ENCODE data around the gene TENT4B. TPM values are rescaled to one million over a fixed set of nuclear protein-coding genes. Genes with fewer than 3 reads are reported as not detected.

Gene TENT4B
- polyA plus RNA-seq, 3 donors from 2014 or later, result 3.4 to 5.9 (median 5.7) TPM

GRCh38 chr16:50251375-50252081, 98.4 kb downstream of the TENT4B start:
- Mint-ChIP-seq H3K27ac (peak overlapping the region in 4 of 6 donors; percentile 19 to 84 (median 60)), H3K4me3 (peak overlapping the region in 3 of 5 donors; percentile 1 to 41 (median 24)), H3K4me1 (peaks cover 56 to 73% of the 10 kb centered on the region in 2 donors), H3K9me3 (no peaks in the 10 kb centered on the region), H3K27me3 (ENCODE audit: low read depth in 3 of 3) (peaks cover 0 to 5% (median 4%) of the 10 kb centered on the region in 3 donors), H3K36me3 (peaks cover 0 to 3% (median 0%) of the 10 kb centered on the region in 3 donors)
- DNase-seq, result no peak

- Mint-ChIP-seq H3K27ac (peak overlapping the region in 4 of 6 donors; percentile 9 to 87 (median 82)), H3K4me3 (peak overlapping the region in 2 of 5 donors; percentile 23 to 33), H3K4me1 (peaks cover 51 to 66% of the 10 kb centered on the region in 2 donors), H3K27me3 (ENCODE audit: low read depth in 3 of 3) (peaks cover 0 to 5% (median 2%) of the 10 kb centered on the region in 3 donors), H3K36me3 (peaks cover 0 to 3% (median 0%) of the 10 kb centered on the region in 3 donors), H3K9me3 (no peaks in the 10 kb centered on the region)
- no peak for DNase-seq
Measured at GRCh38 chr16:50252082-50252611, 99.0 kb downstream of the TENT4B start.

- Mint-ChIP-seq H3K9me3 (no peaks in the 10 kb centered on the region), H3K27me3 (ENCODE audit: low read depth in 3 of 3) (peaks cover 0 to 5% (median 2%) of the 10 kb centered on the region in 3 donors), H3K4me1 (peaks cover 45 to 58% of the 10 kb centered on the region in 2 donors), H3K4me3 (peak overlapping the region in 3 of 5 donors; percentile 33 to 64 (median 61)), H3K27ac (peak overlapping the region in 4 of 6 donors; percentile 56 to 84 (median 78)), H3K36me3 (peaks cover 0 to 3% (median 0%) of the 10 kb centered on the region in 3 donors)
- DNase-seq, result no peak
Measured at GRCh38 chr16:50252874-50253513, 99.9 kb downstream of the TENT4B start.

- H3K9me3 Mint-ChIP-seq, result no peaks in the 10 kb centered on the region
- H3K27ac Mint-ChIP-seq, result peak overlapping the region in 4 of 6 donors; percentile 56 to 84 (median 84)
- peak overlapping the region in 2 of 5 donors; percentile 41 to 61 for H3K4me3 Mint-ChIP-seq
- H3K27me3 Mint-ChIP-seq (ENCODE audit: low read depth in 3 of 3), result peaks cover 0 to 2% (median 1%) of the 10 kb centered on the region in 3 donors
- H3K4me1 Mint-ChIP-seq, result peaks cover 40 to 53% of the 10 kb centered on the region in 2 donors
- no peak for DNase-seq
- peaks cover 0 to 3% (median 0%) of the 10 kb centered on the region in 3 donors for H3K36me3 Mint-ChIP-seq
Measured at GRCh38 chr16:50253514-50253910, 100.4 kb downstream of the TENT4B start.

GRCh38 chr16:50254072-50254471, 101.0 kb downstream of the TENT4B start:
- Mint-ChIP-seq H3K4me1 (peaks cover 37 to 53% of the 10 kb centered on the region in 2 donors), H3K9me3 (no peaks in the 10 kb centered on the region), H3K36me3 (peaks cover 0 to 3% (median 0%) of the 10 kb centered on the region in 3 donors), H3K27ac (peak overlapping the region in 4 of 6 donors; percentile 66 to 84 (median 84)), H3K4me3 (peak overlapping the region in 3 of 5 donors; percentile 19 to 63 (median 54)), H3K27me3 (ENCODE audit: low read depth in 3 of 3) (peaks cover 0 to 2% (median 1%) of the 10 kb centered on the region in 3 donors)
- DNase-seq, result no peak

- Mint-ChIP-seq H3K4me3 (no peak overlapping the region), H3K36me3 (peaks cover 0 to 3% (median 3%) of the 10 kb centered on the region in 3 donors), H3K27me3 (ENCODE audit: low read depth in 3 of 3) (peaks cover 0 to 2% (median 1%) of the 10 kb centered on the region in 3 donors)
Measured at GRCh38 chr16:50255538-50255937, 102.4 kb downstream of the TENT4B start.

GRCh38 chr16:50256604-50257003, 103.5 kb downstream of the TENT4B start:
- Mint-ChIP-seq H3K27ac (no peak overlapping the region), H3K4me3 (no peak overlapping the region), H3K36me3 (peaks cover 0 to 3% (median 3%) of the 10 kb centered on the region in 3 donors), H3K9me3 (no peaks in the 10 kb centered on the region), H3K4me1 (peaks cover 48 to 57% of the 10 kb centered on the region in 2 donors), H3K27me3 (ENCODE audit: low read depth in 3 of 3) (peaks cover 0 to 2% (median under 1%) of the 10 kb centered on the region in 3 donors)
- no peak for DNase-seq

More at GRCh38 chr16:50255538-50255937, 102.4 kb downstream of the TENT4B start:
- Mint-ChIP-seq H3K27ac (no peak overlapping the region), H3K4me1 (peaks cover 47 to 56% of the 10 kb centered on the region in 2 donors), H3K9me3 (no peaks in the 10 kb centered on the region)
- DNase-seq, result no peak

- Mint-ChIP-seq H3K27me3 (ENCODE audit: low read depth in 3 of 3) (peaks cover 0 to 2% (median 0%) of the 10 kb centered on the region in 3 donors), H3K36me3 (peaks cover 0 to 3% (median 3%) of the 10 kb centered on the region in 3 donors), H3K4me1 (peaks cover 51 to 60% of the 10 kb centered on the region in 2 donors), H3K9me3 (no peaks in the 10 kb centered on the region), H3K4me3 (no peak overlapping the region), H3K27ac (no peak overlapping the region)
- DNase-seq, result no peak
Measured at GRCh38 chr16:50257876-50258275, 104.8 kb downstream of the TENT4B start.

- H3K4me3 Mint-ChIP-seq, result peak overlapping the region in 3 of 5 donors; percentile 33 to 56 (median 41)
- no peaks in the 10 kb centered on the region for H3K9me3 Mint-ChIP-seq
Measured at GRCh38 chr16:50259334-50260205, 106.5 kb downstream of the TENT4B start.

GRCh38 chr16:50260206-50261159, 107.4 kb downstream of the TENT4B start:
- H3K27me3 Mint-ChIP-seq (ENCODE audit: low read depth in 3 of 3), result peaks cover 0 to 10% (median 2%) of the 10 kb centered on the region in 3 donors
- no peaks in the 10 kb centered on the region for H3K9me3 Mint-ChIP-seq
- H3K27ac Mint-ChIP-seq, result peak overlapping the region; percentile 20 to 97 (median 64)
- no peak for DNase-seq
- H3K4me1 Mint-ChIP-seq, result peaks cover 64 to 70% of the 10 kb centered on the region in 2 donors
- H3K4me3 Mint-ChIP-seq, result peak overlapping the region in 2 of 5 donors; percentile 33 to 41
- H3K36me3 Mint-ChIP-seq, result peaks cover 0 to 3% (median 3%) of the 10 kb centered on the region in 3 donors

More at GRCh38 chr16:50259334-50260205, 106.5 kb downstream of the TENT4B start:
- DNase-seq, result no peak
- Mint-ChIP-seq H3K4me1 (peaks cover 55 to 61% of the 10 kb centered on the region in 2 donors), H3K27ac (peak overlapping the region in 5 of 6 donors; percentile 57 to 97 (median 66)), H3K36me3 (peaks cover 0 to 3% (median 3%) of the 10 kb centered on the region in 3 donors), H3K27me3 (ENCODE audit: low read depth in 3 of 3) (peaks cover 0 to 6% (median 2%) of the 10 kb centered on the region in 3 donors)

GRCh38 chr16:50261160-50261706, 108.1 kb downstream of the TENT4B start:
- Mint-ChIP-seq H3K4me3 (peak overlapping the region in 2 of 5 donors; percentile 10 to 30), H3K9me3 (no peaks in the 10 kb centered on the region), H3K27me3 (ENCODE audit: low read depth in 3 of 3) (peaks cover 0 to 10% (median 2%) of the 10 kb centered on the region in 3 donors), H3K4me1 (peaks cover 71 to 77% of the 10 kb centered on the region in 2 donors), H3K27ac (peak overlapping the region in 5 of 6 donors; percentile 12 to 97 (median 78)), H3K36me3 (peaks cover 0 to 3% (median 0%) of the 10 kb centered on the region in 3 donors)
- no peak for DNase-seq

Measured in immature natural killer cell (primary cell).